Esophagus muscularis mucosa (tissue), 4 donors: ENCODE measurements around the gene KLC1. TPM values are rescaled to one million over a fixed set of nuclear protein-coding genes. Genes with fewer than 3 reads are reported as not detected.

ENCODE experiments used
- DNase-seq: peaks from one replicate; pipeline ENCODE4 v3.0.0-alpha.2; 2017; ENCODE audit errors: extremely low spot score
- H3K27ac ChIP-seq, 4 donors: fragments of 200-600 bp; sonication (generic); replicated peaks in 1 of 4; 1 replicate in 3 of 4; 2 replicates in 1 of 4; pipeline ENCODE4 v1.5.1; 2016 to 2019; ENCODE audit warnings: mild to moderate bottlenecking in 1 of 4
- H3K27me3 ChIP-seq, 4 donors: fragments of 200-600 bp; sonication (generic); one replicate each; pipeline versions ENCODE4 v1.5.1 to v1.6.0; 2016 to 2019
- H3K36me3 ChIP-seq, 4 donors: fragments of 200-600 bp; sonication (generic); one replicate each; pipeline ENCODE4 v1.5.1; 2016 to 2019
- H3K4me1 ChIP-seq, 4 donors: fragments of 200-600 bp; sonication (generic); one replicate each; pipeline ENCODE4 v1.5.1; 2016 to 2019
- H3K4me3 ChIP-seq, 4 donors: fragments of 200-600 bp; sonication (generic); 1 replicate in 2 of 4; 2 replicates in 2 of 4; pipeline ENCODE4 v1.5.1; 2016 to 2019; ENCODE audit warnings: mild to moderate bottlenecking in 4 of 4, moderate library complexity in 1 of 4
- H3K9me3 ChIP-seq, 4 donors: fragments of 200-600 bp; sonication (generic); 1 replicate in 3 of 4; 2 replicates in 1 of 4; pipeline ENCODE4 v1.5.1; 2016 to 2019
- CTCF ChIP-seq, 3 experiments: fragments of 200-600 bp in 2 of 3; fragments of 450-650 bp in 1 of 3; sonication (generic) in 2 of 3; IDR thresholded peaks; one replicate each; pipeline ENCODE4 v1.5.1; 2017 to 2019; ENCODE audit warnings: antibody characterized with exemption in 3 of 3, mild to moderate bottlenecking in 2 of 3, moderate library complexity in 1 of 3
- EP300 ChIP-seq: sonication (generic); formaldehyde crosslinking; IDR thresholded peaks from one replicate; pipeline ENCODE4 v1.6.1; 2017; ENCODE audit warnings: antibody characterized with exemption
- POLR2A ChIP-seq: fragments of 450-650 bp; IDR thresholded peaks from one replicate; pipeline ENCODE4 v1.6.1; 2017; ENCODE audit warnings: antibody characterized with exemption, moderate library complexity, mild to moderate bottlenecking, low read depth
- POLR2AphosphoS5 ChIP-seq, 2 donors: sonication (generic); formaldehyde crosslinking; IDR thresholded peaks; one replicate each; pipeline ENCODE4 v1.6.1; 2017; ENCODE audit warnings: antibody characterized with exemption in 2 of 2
- WGBS: methylation state at CpG from one replicate; pipeline ENCODE4 v1.1.5; 2018; 5-methylcytosine and 5-hydroxymethylcytosine counted together
- intact Hi-C: fragments of 100-400 bp; cut with DNase I; formaldehyde crosslinking; loops from one replicate; pipeline ENCODE4 v1.15.1; 2023
- total RNA-seq, 4 donors: library from RNA; depleted of rRNA; stranded (reverse); fragments of >200 nt; gene quantifications; one replicate each; pipeline versions ENCODE4 v1.1.0 to v1.2.1, GENCODE V29; 2016

KLC1 gene
- total RNA-seq, 4 donors from 2014 or later, result 285 to 343 (median 312) TPM

GRCh38 chr14:103725739-103726395 lies 96.9 kb downstream of the KLC1 start:
- Histone ChIP-seq H3K4me1 (peaks cover 44 to 89% (median 75%) of the 10 kb centered on the region in 4 donors), H3K4me3 (no peak overlapping the region), H3K36me3 (peaks cover 17 to 55% (median 41%) of the 10 kb centered on the region in 4 donors), H3K27ac (peak overlapping the region; percentile 80 to 90 (median 86)), H3K27me3 (no peaks in the 10 kb centered on the region), H3K9me3 (no peaks in the 10 kb centered on the region)
- no peak for DNase-seq
- intact Hi-C loops, result no loop called here
- TF ChIP-seq CTCF (IDR thresholded peaks at IDR 0.05), result no peak
- no peak for TF ChIP-seq POLR2A
- no peak for TF ChIP-seq POLR2AphosphoS5 (IDR thresholded peaks at IDR 0.05)
- TF ChIP-seq EP300, result no peak
- WGBS, result 91% methylated on average over 16 of the region's 16 CpGs

- 97% methylated on average over 5 of the region's 18 CpGs for WGBS
- Histone ChIP-seq H3K27ac (peak overlapping the region in 3 of 4 donors; percentile 85 to 90 (median 87)), H3K9me3 (no peaks in the 10 kb centered on the region), H3K27me3 (no peaks in the 10 kb centered on the region), H3K4me3 (no peak overlapping the region), H3K4me1 (peaks cover 46 to 86% (median 74%) of the 10 kb centered on the region in 4 donors), H3K36me3 (peaks cover 17 to 58% (median 43%) of the 10 kb centered on the region in 4 donors)
- intact Hi-C loops, result no loop called here
- no peak for DNase-seq
- no peak for TF ChIP-seq EP300
- TF ChIP-seq CTCF (IDR thresholded peaks at IDR 0.05), result no peak
- no peak for TF ChIP-seq POLR2A
- TF ChIP-seq POLR2AphosphoS5 (IDR thresholded peaks at IDR 0.05), result no peak
These were observed 97.5 kb downstream of the KLC1 start for GRCh38 chr14:103726474-103726873.

DNA sequence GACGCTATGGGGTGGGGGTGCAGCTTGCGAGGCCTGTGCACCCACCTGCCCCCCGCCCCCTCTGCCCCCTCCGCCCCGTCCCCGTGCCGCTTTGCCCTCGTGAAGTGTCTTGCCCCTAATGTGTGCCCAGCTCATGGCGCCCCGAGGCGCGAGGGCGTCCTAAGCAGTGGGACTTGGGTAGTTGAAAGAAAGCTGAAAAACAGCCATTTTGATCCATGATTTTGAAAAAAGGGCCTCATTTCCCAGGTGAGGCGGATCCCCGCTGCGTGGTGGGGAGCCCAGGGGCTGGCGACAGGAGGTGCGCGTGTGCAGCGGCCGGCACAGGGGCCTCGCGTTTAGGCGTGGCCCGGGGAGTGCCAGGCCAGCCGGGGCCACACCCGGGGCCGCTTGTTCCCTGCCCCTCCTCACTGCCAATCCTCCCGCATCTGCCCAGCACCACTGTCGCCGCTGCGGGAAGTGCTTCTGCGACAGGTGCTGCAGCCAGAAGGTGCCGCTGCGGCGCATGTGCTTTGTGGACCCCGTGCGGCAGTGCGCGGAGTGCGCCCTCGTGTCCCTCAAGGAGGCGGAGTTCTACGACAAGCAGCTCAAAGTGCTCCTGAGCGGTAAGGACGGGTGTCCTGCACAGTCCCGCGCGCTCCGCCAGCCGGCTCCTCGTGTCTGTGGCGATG lies 98.4 kb downstream of the KLC1 start:
- Histone ChIP-seq H3K27ac (no peak overlapping the region), H3K4me3 (no peak overlapping the region), H3K36me3 (peaks cover 21 to 68% (median 53%) of the 10 kb centered on the region in 4 donors), H3K9me3 (no peaks in the 10 kb centered on the region), H3K27me3 (no peaks in the 10 kb centered on the region), H3K4me1 (peaks cover 45 to 78% (median 69%) of the 10 kb centered on the region in 4 donors)
- intact Hi-C loops, result no loop called here
- TF ChIP-seq CTCF (IDR thresholded peaks at IDR 0.05) (no peak), POLR2A (no peak), EP300 (no peak), POLR2AphosphoS5 (IDR thresholded peaks at IDR 0.05) (no peak)
- 96% methylated on average over 20 of the region's 53 CpGs for WGBS
- no peak for DNase-seq

- Histone ChIP-seq H3K36me3 (peaks cover 28 to 75% (median 60%) of the 10 kb centered on the region in 4 donors), H3K27ac (no peak overlapping the region), H3K4me1 (peaks cover 38 to 76% (median 65%) of the 10 kb centered on the region in 4 donors), H3K9me3 (no peaks in the 10 kb centered on the region), H3K27me3 (no peaks in the 10 kb centered on the region), H3K4me3 (no peak overlapping the region)
- intact Hi-C loops, result no loop called here
- whole genome bisulfite sequencing, result 93% methylated on average over 8 of the region's 19 CpGs
- no peak for TF ChIP-seq EP300
- no peak for TF ChIP-seq CTCF (IDR thresholded peaks at IDR 0.05)
- TF ChIP-seq POLR2AphosphoS5 (IDR thresholded peaks at IDR 0.05), result no peak
- no peak for DNase-seq
These were observed 99.1 kb downstream of the KLC1 start for GRCh38 chr14:103728141-103728540.
